Glomerular endothelial cell (primary cell): ENCODE measurements around the gene ZDHHC22. TPM values are rescaled to one million over a fixed set of nuclear protein-coding genes. Genes with fewer than 3 reads are reported as not detected.
"Not testable (repeated sequence)": the region's sequence is repeated elsewhere in the genome, so short reads cannot be mapped to it uniquely, and the experiment has no call there.

Experiments used
- DNase-seq: peaks from one replicate; pipeline ENCODE4 v3.0.0-alpha.2; 2011; ENCODE audit warnings: low read depth, low spot score; ENCODE audit errors: extremely low read depth
- total RNA-seq: library from RNA; depleted of rRNA; stranded (reverse); fragments of >200 nt; gene quantifications from 2 replicates; pipeline ENCODE4 v1.2.3, GENCODE V29; 2015

Gene ZDHHC22, protein sequence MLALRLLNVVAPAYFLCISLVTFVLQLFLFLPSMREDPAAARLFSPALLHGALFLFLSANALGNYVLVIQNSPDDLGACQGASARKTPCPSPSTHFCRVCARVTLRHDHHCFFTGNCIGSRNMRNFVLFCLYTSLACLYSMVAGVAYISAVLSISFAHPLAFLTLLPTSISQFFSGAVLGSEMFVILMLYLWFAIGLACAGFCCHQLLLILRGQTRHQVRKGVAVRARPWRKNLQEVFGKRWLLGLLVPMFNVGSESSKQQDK
- not detected in 2 replicates for total RNA-seq

DNA sequence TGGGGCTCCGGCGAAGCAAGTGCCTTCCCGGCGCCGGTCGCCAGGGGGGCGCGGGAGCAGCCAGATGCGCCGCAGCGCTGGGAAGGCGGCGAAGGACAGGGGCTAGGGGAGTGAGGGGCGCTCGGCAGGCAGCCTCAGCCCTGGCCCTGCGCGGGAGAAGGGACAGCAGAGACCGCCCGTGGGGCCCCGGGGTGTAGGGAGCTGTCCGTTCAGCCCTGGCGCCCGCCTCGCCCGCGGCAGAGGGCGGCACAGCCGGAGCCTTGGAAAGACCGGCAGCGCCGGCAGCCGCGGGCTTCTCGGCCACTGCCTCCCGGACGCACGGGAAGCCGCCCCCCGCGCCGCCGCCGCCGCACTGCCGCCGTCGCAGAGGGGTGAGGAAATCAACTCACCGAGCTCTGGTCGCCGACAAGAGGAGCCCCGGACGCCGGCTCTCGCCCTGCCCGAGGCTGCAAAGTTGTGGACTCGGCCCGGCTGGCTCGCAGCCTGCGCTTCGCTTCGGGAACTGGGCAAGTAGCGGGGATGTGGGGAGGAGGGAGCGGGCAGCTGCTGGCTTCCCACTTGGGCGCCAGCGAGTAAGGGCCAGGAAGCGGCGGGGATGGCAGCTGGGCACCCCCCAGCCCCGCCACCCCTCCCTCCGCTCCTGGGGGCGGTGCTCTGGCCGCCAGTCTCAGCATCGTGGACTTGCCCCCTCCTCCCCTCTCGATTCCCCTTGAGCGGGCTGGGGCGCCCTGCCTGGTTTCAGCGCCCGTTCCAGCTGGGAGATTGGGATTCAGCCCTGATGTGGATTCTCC is at the start of gene ZDHHC22:
Gene ZDHHC22, minus strand, starts transcription at position 578 of the 791 bp plus-strand sequence. CDS start 2,053 bp downstream, outside the sequence.
- no peak for DNase-seq

DNA sequence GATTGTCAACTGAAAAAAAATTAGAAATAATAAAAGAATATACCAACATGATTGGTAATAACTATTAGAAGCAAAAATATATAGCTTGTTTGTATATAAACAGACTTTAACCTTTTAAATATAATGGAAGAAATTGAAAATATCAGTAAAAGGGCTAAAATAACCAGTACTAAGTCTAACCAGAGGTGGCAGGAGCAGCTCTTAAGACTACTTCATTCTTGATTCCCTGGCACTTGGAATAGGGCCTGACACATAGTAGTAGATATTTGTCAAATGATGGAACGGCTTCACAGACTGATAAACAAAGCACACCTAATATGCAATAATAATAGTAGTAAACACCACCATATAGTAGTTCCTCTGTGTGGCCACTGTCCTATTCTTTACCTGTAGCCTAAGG is 49.4 kb upstream of the ZDHHC22 start:
- DNase-seq: no peak

DNA sequence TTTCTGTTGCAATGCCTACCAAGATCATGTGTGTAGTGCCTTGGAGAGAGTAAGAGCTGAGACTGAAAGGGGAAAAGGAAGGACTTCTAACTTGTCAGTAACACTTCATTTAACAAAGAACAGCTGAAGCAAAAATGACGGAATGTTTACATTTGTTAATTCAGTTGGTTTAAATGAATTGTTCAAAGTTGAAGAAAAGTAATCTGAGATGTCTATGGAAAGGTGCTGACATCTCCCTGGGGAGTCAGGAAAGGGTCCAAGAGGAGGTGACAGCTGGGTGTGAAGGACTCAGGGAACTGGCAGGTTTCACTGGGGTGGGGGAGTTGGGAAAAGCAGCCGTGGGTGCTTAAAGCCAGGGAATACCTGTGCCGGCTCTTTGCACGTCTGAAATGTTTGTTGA is 47.9 kb upstream of the ZDHHC22 start:
- no peak for DNase-seq

DNA sequence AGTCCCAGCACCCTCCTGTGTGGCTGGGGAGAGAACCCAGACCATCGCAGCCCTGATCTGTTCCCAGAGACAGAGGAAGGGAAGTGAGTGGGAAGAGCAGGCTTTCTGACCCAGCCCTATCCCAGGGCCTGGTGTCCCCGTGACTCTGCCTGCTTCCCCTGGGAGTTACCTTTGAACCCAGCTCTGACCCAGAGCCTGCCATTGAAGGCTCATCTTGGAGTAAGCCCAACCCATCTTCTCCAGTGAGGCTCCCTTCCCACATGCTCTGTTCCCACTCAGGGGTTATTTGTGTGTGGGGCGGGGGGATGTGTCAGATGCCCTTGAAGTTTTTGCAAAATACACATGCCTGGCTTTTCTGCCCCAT is 46.0 kb upstream of the ZDHHC22 start:
- DNase-seq: no peak

DNA sequence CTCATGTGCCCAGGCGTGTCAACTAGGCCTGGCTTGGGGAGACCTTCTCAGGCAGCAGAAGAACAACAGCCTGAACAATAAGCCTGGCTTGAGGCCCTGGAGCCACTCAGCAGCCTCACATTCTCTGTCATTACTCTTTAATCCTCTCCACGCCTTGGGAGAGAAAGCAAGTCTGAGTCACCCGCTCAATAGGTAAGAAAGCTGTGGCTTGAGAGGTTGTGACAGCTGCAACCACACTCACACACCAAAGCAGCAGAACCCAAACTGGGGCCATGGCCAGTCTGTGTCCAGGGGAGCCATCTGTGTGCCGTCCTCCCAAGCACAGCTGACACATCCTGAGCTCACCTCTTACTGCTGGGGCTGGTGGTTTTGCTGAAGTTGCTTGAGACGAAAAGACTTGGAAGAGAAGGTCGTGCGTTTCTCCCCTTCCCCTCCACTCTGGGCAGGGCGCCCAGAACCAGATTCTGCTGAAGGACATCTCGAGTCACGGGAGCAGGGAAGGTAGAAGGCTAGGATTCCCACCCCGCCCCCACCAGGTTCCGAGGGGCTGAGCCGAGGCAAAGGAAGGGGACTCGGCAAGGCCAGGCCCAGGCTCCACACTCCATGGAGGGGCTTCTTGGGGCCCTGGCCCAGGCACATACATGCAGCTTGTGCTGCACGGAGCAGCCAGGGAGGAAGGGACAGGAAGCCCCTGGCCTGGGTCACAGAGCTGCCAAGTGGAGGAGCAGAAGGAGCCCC is 45.5 kb upstream of the ZDHHC22 start:
- DNase-seq: no peak

DNA sequence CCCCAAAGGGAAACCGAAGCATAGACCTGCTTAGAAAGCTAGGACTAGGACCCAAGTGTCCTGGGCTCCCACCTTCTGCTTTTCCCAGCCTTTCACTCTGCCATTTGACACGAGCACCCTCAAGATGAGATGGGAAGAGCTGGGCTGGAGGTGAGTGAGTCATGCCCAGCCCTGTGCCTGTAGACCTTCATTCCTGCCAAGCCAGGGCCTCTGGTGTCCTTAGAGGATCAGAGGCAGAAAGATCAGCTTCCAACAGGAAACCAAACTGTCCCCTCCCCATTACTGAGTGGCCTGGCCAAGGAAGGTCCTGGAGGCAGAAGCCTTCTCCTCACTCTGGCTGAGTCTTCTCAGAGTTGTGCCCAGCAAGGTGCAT is 43.5 kb upstream of the ZDHHC22 start:
- no peak for DNase-seq

DNA sequence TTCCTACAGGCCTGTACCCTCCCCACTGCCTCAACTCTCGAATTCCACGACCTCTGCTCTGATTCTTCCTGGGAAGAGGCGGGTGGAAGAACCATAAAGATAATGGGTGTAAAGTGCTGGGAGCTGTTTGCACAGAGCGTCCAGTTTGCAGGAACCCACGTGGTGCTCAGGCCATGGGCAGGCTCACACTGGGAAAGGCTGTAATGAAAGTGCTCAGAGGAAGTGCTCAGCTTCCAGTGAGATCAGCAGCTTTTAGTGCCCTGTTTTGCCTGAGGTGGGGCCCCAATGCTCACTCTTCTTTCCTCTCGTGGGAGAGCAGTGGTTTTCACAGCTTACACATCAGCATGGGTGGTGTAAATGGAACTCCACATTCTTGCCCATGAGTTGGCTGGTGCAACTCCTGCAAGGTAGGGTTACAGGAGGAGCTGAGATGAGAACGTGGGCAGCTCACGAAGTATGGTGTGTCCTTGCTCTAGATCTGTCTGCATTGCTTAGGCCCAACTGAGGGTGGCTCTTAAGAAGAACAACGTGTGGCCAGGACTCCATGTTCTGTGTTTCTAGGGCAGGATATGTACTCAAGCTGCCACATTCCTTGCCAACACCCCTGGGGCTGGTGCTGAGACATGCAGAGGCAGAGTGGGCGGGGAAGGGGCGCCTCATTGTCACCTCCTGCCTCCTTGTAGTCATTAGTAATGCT is 43.0 kb upstream of the ZDHHC22 start:
- DNase-seq: no peak

DNA sequence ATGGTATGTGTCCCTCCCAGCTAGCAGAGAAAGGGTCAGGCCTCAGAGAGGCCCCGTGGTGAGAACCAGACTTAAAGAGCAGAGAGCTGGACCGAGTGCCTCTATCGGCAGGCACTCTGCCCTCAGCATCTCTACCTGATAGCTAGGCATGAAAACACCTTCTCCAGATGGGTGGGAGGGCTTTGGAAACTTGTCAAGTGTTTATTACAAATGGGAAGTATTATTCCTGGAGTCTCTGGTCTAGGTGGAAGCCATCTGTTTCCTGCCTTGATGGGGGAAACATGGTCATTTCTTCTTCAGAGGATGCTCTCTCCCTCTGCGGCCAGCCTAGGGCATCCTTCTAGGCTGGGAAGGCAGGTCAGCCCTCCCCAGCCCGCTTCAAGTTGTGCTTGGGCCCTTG is 42.3 kb upstream of the ZDHHC22 start:
- DNase-seq: no peak

DNA sequence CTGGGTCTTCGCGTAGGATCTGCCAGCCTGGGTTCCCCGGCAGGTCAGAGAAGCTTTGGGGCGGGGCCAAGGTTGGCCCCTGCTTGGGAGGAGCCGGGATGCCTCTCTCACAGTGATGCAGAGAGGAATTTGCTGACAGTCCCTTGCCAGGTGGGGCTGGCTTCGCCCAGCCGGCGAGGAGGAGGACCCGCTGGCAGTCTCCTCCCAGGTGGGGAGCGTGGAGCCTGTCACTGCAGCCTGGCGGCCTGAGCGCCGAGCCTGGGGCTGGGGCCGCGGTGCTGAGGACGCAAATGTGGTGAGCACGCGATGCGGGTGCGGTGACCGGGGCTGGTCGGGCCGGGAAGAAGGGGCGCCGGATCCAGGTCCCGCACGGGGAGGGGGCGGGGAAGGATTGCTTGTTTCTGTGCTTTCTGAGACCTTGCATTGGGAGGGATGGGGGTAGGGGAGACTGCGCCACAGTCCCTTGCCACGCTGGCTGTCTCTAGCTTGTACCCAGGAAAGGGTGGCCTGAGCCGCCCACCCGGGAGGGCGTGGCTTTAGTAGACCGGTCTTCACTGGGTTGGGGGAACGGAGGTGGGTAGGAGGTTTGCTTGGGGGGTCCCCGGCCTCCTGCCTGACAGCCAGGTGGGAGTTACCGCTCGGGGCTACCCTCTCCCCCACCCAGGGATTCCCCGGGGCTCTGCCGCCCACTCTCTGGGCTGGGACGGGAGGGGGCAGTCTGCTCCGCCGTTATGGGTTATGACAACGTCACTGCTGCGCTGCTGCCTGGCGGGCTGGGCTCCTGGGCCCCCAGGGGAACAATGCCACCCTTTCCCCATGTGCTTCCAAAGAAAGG is 40.2 kb upstream of the ZDHHC22 start, which contains the start of gene TMEM63C:
Gene TMEM63C, plus strand, starts transcription at position 196 of the 835 bp plus-strand sequence. CDS start 37,016 bp downstream, outside the sequence.
- no peak for DNase-seq

DNA sequence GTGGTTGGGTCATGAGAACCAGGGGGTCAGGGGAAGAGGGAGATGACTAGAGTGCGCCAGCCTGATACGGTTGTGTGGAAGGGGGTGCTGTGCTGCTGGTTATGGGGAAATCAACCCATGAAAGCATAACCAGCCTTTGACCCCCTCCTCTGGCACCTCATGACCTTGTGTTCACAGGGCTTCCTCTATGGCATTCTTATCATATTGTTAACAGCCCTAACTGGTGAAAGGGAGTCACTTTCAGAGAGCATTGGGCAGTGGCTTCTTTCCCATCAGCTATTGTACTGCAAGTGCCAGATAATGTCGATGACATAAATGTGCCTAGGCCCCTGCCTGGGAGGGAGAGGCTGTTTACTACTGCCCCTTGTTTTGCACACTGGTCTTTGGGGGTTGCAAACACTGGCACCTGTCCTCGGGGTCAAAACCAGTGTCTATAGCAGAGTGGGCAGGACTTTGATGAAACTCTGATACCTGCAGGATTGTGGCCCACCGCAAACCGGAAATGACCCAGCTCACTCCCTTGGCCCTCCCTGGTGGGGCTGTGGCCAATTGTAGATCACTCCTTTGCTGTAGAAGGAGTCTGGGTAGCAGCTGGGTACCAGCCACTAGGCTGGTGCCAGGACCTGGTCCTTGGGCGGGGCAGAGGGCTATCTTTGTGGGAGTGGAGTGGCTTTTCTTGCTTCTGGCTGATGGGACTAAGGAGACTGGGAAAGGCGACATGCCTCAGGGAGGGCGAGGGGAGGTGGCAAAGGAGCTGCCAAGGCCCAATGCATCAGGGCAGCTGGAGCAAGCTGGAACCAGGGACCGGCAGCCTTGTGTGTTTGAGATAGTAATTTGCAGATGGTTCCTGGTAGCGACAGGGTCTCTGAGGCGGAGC is 39.4 kb upstream of the ZDHHC22 start:
- DNase-seq: no peak

DNA sequence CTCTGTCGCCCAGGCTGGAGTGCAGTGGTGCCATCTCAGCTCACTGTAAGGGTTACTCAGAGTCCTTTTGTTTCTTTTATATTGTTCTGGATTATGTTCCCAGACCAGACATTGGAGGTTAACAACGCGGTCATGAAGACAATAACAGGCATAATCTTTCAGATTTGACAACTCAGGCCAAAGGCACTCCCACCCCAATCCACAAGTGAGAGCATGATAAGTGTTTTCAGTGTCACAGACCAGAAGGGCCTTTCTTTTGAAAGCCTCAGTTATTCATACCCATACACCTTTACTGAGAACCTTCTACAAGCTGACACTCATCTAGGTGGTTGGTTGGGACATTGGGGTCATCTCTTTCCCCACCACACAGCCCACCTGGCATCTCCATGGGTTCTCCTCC is 37.1 kb upstream of the ZDHHC22 start:
- no peak for DNase-seq

DNA sequence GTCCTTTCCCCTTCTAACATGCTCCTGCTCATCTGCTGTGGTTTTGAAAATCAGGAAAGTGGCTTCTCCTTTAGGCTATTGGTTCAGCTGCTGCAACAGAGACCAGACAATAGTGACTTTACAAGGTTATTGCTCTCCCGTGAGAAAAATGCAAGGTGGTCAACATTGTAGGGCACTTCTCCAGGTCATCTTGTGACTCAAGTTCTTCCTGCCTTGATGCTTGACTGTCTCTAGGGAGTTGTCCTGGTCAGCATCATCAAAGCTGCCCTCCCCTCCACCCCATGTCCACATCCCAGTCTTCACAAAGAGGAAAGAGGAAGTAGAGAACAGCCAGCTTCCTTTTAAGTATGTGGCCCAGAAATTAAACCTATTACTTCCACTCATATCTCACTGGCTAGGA is 36.1 kb upstream of the ZDHHC22 start:
- no peak for DNase-seq

DNA sequence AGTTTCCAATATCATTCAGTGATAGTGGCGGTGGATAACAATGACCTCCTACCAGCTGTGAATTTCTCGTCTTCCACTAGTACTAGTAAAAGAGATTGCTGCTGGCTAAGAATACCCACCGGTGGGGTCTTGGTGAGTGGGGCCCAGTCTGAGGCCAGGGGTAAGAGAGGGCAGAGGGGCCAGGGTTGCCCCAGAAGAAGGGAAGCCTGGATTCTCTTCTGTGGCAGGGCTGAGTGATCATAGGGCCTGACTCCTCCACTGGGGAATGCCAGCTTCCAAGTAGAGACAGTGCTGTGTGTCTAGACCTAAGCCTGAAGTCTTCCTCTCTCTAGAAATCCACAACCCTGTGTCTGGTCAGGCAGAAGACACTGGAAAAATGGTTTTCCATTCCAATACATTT is 34.3 kb upstream of the ZDHHC22 start:
- no peak for DNase-seq

DNA sequence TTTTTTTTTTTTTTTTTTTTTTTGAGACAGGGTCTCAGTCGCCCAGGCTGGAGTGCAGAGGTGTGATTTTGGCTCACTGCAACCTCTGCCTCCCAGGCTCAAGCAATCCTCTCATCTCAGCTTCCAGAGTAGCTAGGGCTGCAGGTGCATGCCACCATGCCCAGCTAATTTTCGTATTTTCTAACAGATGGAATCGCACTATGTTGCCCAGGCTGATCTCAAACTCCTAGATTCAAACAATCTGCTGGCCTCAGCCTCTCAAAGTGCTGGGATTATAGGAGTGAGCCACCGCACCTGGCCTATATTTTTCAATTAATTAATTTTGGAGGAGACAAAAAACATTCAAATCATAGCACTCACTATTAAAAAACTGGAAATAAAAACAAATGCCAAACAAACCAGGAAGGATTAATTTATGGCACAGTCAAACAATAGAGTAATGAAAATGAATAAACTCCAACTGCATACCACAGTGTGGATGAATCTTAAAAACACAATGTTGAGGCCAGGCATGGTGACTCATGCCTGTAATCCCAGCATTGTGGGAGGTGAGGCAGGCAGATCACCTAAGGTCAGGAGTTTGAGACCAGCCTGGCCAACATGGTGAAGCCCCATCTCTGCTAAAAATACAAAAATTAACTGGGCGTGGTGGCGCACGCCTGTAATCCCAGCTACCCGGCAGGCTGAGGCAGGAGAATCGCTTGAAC is 32.5 kb upstream of the ZDHHC22 start:
- DNase-seq: not testable (repeated sequence)

DNA sequence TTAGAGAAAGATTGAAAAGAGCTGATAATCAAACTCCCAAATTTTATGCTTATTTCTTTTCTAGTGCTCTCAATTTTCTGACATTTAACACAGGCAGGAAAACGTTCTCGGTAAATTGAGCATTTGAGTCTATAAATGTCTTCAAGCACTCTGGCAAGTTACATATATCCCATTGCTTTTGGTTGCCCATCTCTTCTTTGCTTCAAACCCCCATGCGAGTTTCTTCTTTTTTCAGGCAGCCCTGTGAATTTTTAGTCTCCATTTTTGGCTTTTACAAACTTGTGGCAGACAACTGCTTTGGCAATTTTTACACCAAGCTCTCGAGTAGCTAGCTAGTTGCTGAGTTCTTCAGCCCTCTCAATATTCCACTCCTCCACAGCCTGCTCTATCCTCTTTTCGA is 31.3 kb upstream of the ZDHHC22 start:
- no peak for DNase-seq

DNA sequence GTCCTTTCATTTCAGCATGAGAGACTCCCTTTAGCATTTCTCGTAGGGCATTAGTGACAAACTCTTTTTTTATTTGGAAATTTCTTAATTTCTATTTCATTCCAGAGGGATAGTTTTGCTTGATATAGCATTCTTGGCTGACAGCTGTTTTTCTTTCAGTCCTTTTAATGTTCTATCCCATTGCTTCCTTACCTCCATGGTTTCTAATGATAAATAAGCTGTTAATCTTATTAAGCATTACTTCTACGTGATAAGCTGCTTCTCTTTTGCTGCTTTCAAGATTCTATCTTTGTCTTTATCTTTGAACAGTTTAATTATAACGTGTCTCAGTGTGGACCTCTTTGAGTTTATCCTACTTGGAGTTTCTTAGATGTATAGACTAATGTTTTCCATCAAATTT is 28.5 kb upstream of the ZDHHC22 start:
- no peak for DNase-seq

DNA sequence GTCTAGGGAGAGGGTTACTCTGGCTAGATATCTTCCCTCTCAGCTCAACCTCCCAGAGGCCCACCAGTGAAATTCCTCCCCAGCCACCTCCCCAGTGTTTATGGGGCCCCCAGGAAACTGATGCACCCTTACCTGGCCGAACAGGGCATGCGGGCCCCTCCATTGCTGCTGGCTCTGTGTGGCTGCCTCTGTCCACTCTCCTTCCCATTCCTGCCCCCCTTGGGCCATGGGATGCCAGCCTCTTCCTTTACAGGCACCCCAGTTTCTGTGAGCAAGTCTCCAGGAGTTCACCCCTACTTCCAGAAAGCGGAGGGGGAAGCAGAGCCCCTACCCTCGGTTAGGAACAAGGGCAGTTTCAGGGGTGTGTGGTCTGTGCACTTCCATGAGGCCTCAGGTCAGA is 19.4 kb upstream of the ZDHHC22 start:
- DNase-seq: no peak

DNA sequence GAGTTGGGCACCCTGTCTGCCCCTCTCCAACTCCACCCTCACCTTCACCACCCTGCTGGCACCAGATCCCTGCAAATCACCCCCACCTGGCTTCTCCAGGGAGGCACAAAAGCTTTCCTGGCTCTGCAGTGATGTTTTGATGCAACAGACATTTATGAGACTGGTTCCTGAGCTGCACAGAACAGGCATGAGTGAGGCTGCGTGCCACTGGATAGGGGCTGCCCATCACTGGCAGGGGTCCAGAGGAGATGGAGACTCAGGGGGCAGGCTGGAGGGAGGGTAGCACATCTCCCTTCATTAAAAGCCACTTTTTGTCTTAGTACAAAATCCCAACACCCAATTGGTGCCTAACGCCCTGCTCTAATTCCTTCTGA is 17.3 kb upstream of the ZDHHC22 start:
- no peak for DNase-seq
